ENCODE data around the gene SNIP1. TPM values are rescaled to one million over a fixed set of nuclear protein-coding genes. Genes with fewer than 3 reads are reported as not detected.

The SNIP1 gene
- total and polyA plus RNA-seq, 2 of the 8 experiments (the other 6 are each of a cell fraction or from before 2014, with no cell fraction given): 3.7 to 15.7 TPM

GRCh38 chr1:37544530-37544929 lies 9.6 kb downstream of the SNIP1 start:
- Histone ChIP-seq H2BK20ac (ENCODE audit: low read length) (no peak overlapping the region), H2AFZ (ENCODE audit: low read length) (no peak overlapping the region), H3K4me3 (ENCODE audit: extremely low read depth in 1 of 4, insufficient read depth in 2 of 4, low read depth in 3 of 4, low read length in 4 of 4) (no peak overlapping the region), H2AK5ac (ENCODE audit: low read depth, low read length) (no peak overlapping the region), H3K4me1 (replicated peaks in 1 of 4; ENCODE audit: control insufficient read depth in 3 of 4, insufficient read depth in 4 of 4, low read length in 3 of 4) (no peaks in the 10 kb centered on the region), H4K91ac (replicated peaks; ENCODE audit: insufficient read length, low read length) (no peak overlapping the region), H4K8ac (ENCODE audit: extremely low read depth, insufficient read depth, low read length) (no peak overlapping the region), H3K23me2 (ENCODE audit: low read depth, low read length) (no peaks in the 10 kb centered on the region), H2BK120ac (replicated peaks; ENCODE audit: low read depth, low read length) (no peak overlapping the region), H3K23ac (ENCODE audit: insufficient read length) (no peak overlapping the region), H3K18ac (ENCODE audit: extremely low read depth, low read length) (no peak overlapping the region), H4K5ac (ENCODE audit: insufficient read length, low read depth, low read length) (no peak overlapping the region), H3K27me3 (replicated peaks in 1 of 4; ENCODE audit: control insufficient read depth in 3 of 4, extremely low read depth in 1 of 4, insufficient read depth in 3 of 4, low read length in 3 of 4) (no peaks in the 10 kb centered on the region), H2BK12ac (ENCODE audit: low read depth, low read length) (no peak overlapping the region), H3K9me3 (ENCODE audit: insufficient read depth in 2 of 2, low read depth in 1 of 2, low read length in 1 of 2) (no peaks in the 10 kb centered on the region), H3K9ac (replicated peaks in 1 of 4; ENCODE audit: extremely low read depth in 1 of 4, low read depth in 3 of 4, low read length in 3 of 4) (no peak overlapping the region), H3K79me1 (ENCODE audit: low read depth, low read length) (no peaks in the 10 kb centered on the region), H3K4ac (replicated peaks; ENCODE audit: insufficient read length, low read depth, low read length) (no peak overlapping the region), H3K27ac (ENCODE audit: low read depth, low read length) (no peak overlapping the region), H4K20me1 (replicated peaks in 1 of 2; ENCODE audit: control insufficient read depth in 1 of 2, insufficient read depth in 2 of 2, low read length in 2 of 2) (peaks cover 0 to 2% of the 10 kb centered on the region in 2 experiments), H2BK5ac (ENCODE audit: low read depth, low read length) (no peak overlapping the region), H3K14ac (ENCODE audit: insufficient read length) (no peak overlapping the region), H3K79me2 (ENCODE audit: control insufficient read depth in 1 of 2, insufficient read depth in 2 of 2, low read length in 2 of 2) (no peaks in the 10 kb centered on the region), H3K56ac (replicated peaks; ENCODE audit: insufficient read length, low read depth, low read length) (no peak overlapping the region), H3K4me2 (ENCODE audit: insufficient read depth in 1 of 2, low read depth in 2 of 2, low read length in 2 of 2) (no peak overlapping the region), H2BK15ac (ENCODE audit: low read length) (no peak overlapping the region), H3K36me3 (ENCODE audit: control insufficient read depth in 2 of 4, insufficient read depth in 4 of 4, low read length in 3 of 4) (peaks cover 3 to 42% (median 30%) of the 10 kb centered on the region in 4 experiments)
- FAIRE-seq (no peak), DNase-seq (ENCODE audit: low read depth in 1 of 2, low spot score in 2 of 2) (no peak)
- ChIA-PET POLR2A (ENCODE audit: partially characterized antibody) (interaction anchor here (0.9 kb wide), 1 partner anchor 263 kb away, joined by 3 read pairs; the partner anchor contains the start of genes C1orf122 and YRDC), CTCF (ENCODE audit: partially characterized antibody) (no interaction called here)
- WGBS, 2 experiments (ENCODE audit: extremely low coverage in 1 of 2, insufficient coverage in 1 of 2, insufficient read length in 1 of 2, insufficient replicate concordance in 2 of 2, low coverage in 1 of 2, low lambda C conversion rate in 2 of 2, missing lambda C conversion rate in 1 of 2): 96% methylated on average over 19 of the region's 21 CpGs; no CpG with 5 or more reads in 1 of the 2 experiments
- TF ChIP-seq SAP30 (IDR thresholded peaks at IDR 0.05; ENCODE audit: insufficient read depth, insufficient replicate concordance, low read length): no peak
- no peak for TF ChIP-seq TEAD4 (IDR thresholded peaks at IDR 0.05; ENCODE audit: low read depth, low read length)
- TF ChIP-seq TCF12 (IDR thresholded peaks at IDR 0.05; ENCODE audit: low read depth, low read length): no peak
- no peak for TF ChIP-seq BCL11A (IDR thresholded peaks at IDR 0.05; ENCODE audit: low read depth in 2 of 2, low read length in 2 of 2)
- no peak for TF ChIP-seq HDAC6 (IDR thresholded peaks at IDR 0.05; ENCODE audit: low read depth, low read length)
- no peak for TF ChIP-seq RAD21 (IDR thresholded peaks at IDR 0.05 in 1 of 2, conservative IDR thresholded peaks at IDR 0.05 in 1 of 2; ENCODE audit: low read depth in 2 of 2, low read length in 2 of 2)
